SK-N-SH treated with all-trans-retinoic acid at 6 μM for 48 hours (cell line): Measurements from ENCODE around the gene COBL.
"Not testable (repeated sequence)": the region's sequence is repeated elsewhere in the genome, so short reads cannot be mapped to it uniquely, and the experiment has no call there.

Source experiments
- ATAC-seq: fragments of 200-7000 bp; cut with Tn5 transposase; 3 replicates; pipeline ENCODE4 v1.9.1; 2020; ENCODE audit warnings: mild to moderate bottlenecking, moderate library complexity
- BACH2 ChIP-seq: fragments of 250-450 bp; sonication (Bioruptor Pico); IDR thresholded peaks from 2 replicates; pipeline ENCODE4 v1.9.0; 2021; ENCODE audit warnings: mild to moderate bottlenecking, borderline replicate concordance
- ESRRG ChIP-seq: fragments of 250-450 bp; sonication (Bioruptor Pico); IDR thresholded peaks from 2 replicates; pipeline ENCODE4 v1.6.1; 2021; ENCODE audit warnings: mild to moderate bottlenecking
- RARB ChIP-seq: fragments of 250-450 bp; sonication (Bioruptor Pico); IDR thresholded peaks from 2 replicates; pipeline ENCODE4 v1.8.0; 2021; ENCODE audit warnings: mild to moderate bottlenecking, moderate library complexity
- SNAI2 ChIP-seq: fragments of 250-450 bp; sonication (Bioruptor Pico); IDR thresholded peaks from 2 replicates; pipeline ENCODE4 v1.5.0; 2020; ENCODE audit warnings: mild to moderate bottlenecking, moderate library complexity
- TCF4 ChIP-seq: fragments of 250-450 bp; sonication (Bioruptor Pico); IDR thresholded peaks from 2 replicates; pipeline ENCODE4 v1.8.0; 2021; ENCODE audit warnings: mild to moderate bottlenecking, moderate library complexity, borderline replicate concordance
- TOX ChIP-seq: fragments of 250-450 bp; sonication (Bioruptor Pico); IDR thresholded peaks from 2 replicates; pipeline ENCODE4 v1.8.0; 2021; ENCODE audit warnings: mild to moderate bottlenecking, moderate library complexity, borderline replicate concordance
- TSHZ2 ChIP-seq: fragments of 250-450 bp; sonication (Bioruptor Pico); IDR thresholded peaks from 2 replicates; pipeline ENCODE4 v1.5.0; 2020; ENCODE audit warnings: mild to moderate bottlenecking, moderate library complexity
- ZC3H10 ChIP-seq: fragments of 250-450 bp; sonication (Bioruptor Pico); IDR thresholded peaks from 2 replicates; pipeline ENCODE4 v1.5.1; 2021; ENCODE audit warnings: mild to moderate bottlenecking, moderate library complexity
- ZFP3 ChIP-seq: fragments of 250-450 bp; sonication (Bioruptor Pico); IDR thresholded peaks from 2 replicates; pipeline ENCODE4 v1.5.0; 2020; ENCODE audit warnings: mild to moderate bottlenecking, moderate library complexity
- ZFP30 ChIP-seq: fragments of 450-650 bp; formaldehyde crosslinking; IDR thresholded peaks from 2 replicates; pipeline ENCODE4 v1.5.0; 2022; ENCODE audit warnings: mild to moderate bottlenecking, moderate library complexity
- ZNF565 ChIP-seq: fragments of 450-650 bp; formaldehyde crosslinking; conservative IDR thresholded peaks from 2 replicates; pipeline ENCODE4 v1.5.0; 2020; ENCODE audit warnings: low read depth, mild to moderate bottlenecking, moderate library complexity
- TF ChIP-seq, protein P1 (sequence below): fragments of 250-450 bp; sonication (Bioruptor Pico); IDR thresholded peaks from 2 replicates; pipeline ENCODE4 v1.5.1; 2020; ENCODE audit warnings: low read depth, mild to moderate bottlenecking, moderate library complexity
- TF ChIP-seq, protein P2 (sequence below): fragments of 250-450 bp; sonication (Bioruptor Pico); IDR thresholded peaks from 2 replicates; pipeline ENCODE4 v1.8.0; 2020; ENCODE audit warnings: mild to moderate bottlenecking, moderate library complexity, borderline replicate concordance

COBL gene

GRCh38 chr7:51210766-51211165 is 105.8 kb downstream of the COBL start:
- no peak for ATAC-seq
- TF ChIP-seq SNAI2 (CRISPR knock-in tag) (no peak), ESRRG (no peak), BACH2 (CRISPR knock-in tag) (no peak)
- TF ChIP-seq, protein P1, sequence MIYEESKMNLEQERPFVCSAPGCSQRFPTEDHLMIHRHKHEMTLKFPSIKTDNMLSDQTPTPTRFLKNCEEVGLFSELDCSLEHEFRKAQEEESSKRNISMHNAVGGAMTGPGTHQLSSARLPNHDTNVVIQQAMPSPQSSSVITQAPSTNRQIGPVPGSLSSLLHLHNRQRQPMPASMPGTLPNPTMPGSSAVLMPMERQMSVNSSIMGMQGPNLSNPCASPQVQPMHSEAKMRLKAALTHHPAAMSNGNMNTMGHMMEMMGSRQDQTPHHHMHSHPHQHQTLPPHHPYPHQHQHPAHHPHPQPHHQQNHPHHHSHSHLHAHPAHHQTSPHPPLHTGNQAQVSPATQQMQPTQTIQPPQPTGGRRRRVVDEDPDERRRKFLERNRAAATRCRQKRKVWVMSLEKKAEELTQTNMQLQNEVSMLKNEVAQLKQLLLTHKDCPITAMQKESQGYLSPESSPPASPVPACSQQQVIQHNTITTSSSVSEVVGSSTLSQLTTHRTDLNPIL (CRISPR knock-in tag): no peak

DNA sequence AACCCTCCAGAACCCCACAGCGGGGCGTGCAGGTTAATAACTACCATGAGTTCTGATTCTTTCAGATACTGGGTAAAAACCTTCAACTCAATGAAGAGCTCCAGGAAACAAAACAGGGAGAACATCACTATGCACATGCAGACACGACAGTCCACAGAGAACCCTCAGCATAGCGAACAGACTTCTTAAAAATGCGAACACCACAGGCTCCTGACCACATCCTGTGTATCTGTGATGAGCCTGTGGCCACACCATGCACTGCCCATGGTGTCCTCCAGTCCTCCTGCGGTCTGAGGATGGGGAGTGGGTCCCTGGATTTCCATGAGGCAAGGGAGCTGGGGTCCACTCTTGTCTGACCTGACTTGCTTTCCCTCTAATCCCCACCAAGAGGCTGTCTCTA is 107.2 kb downstream of the COBL start:
- TF ChIP-seq, protein P2, sequence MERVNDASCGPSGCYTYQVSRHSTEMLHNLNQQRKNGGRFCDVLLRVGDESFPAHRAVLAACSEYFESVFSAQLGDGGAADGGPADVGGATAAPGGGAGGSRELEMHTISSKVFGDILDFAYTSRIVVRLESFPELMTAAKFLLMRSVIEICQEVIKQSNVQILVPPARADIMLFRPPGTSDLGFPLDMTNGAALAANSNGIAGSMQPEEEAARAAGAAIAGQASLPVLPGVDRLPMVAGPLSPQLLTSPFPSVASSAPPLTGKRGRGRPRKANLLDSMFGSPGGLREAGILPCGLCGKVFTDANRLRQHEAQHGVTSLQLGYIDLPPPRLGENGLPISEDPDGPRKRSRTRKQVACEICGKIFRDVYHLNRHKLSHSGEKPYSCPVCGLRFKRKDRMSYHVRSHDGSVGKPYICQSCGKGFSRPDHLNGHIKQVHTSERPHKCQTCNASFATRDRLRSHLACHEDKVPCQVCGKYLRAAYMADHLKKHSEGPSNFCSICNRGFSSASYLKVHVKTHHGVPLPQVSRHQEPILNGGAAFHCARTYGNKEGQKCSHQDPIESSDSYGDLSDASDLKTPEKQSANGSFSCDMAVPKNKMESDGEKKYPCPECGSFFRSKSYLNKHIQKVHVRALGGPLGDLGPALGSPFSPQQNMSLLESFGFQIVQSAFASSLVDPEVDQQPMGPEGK (CRISPR knock-in tag): no peak
- TF ChIP-seq TCF4 (CRISPR knock-in tag) (no peak), TSHZ2 (CRISPR knock-in tag) (no peak), ZC3H10 (no peak), TOX (CRISPR knock-in tag) (no peak), ZFP3 (CRISPR knock-in tag) (no peak), RARB (CRISPR knock-in tag) (no peak), ESRRG (no peak)
- TF ChIP-seq, protein P1 (CRISPR knock-in tag): no peak
- TF ChIP-seq, all 23 proteins: peak for 0
- no peak for ATAC-seq

- not testable (repeated sequence) for ATAC-seq
Observed at GRCh38 chr7:51208125-51208524, 108.5 kb downstream of the COBL start.

GRCh38 chr7:51198654-51199053 is 118.0 kb downstream of the COBL start:
- no peak for ATAC-seq
- TF ChIP-seq RARB (CRISPR knock-in tag): no peak
- TF ChIP-seq, protein P2 (CRISPR knock-in tag): no peak
- TF ChIP-seq, protein P1 (CRISPR knock-in tag): no peak

- TF ChIP-seq ZNF565 (CRISPR knock-in tag): no peak
- no peak for TF ChIP-seq TOX (CRISPR knock-in tag)
- no peak for TF ChIP-seq ZFP30
- ATAC-seq: no peak
Observed at GRCh38 chr7:51190969-51191368, 125.6 kb downstream of the COBL start.
